H1 (cell line): ENCODE data around the gene SPINK5. TPM values are rescaled to one million over a fixed set of nuclear protein-coding genes. Genes with fewer than 3 reads are reported as not detected.

Experiments
- KDM5A ChIP-seq: fragments of 200-600 bp; IDR thresholded peaks from 2 replicates; pipeline ENCODE4 v1.7.1; 2012; ENCODE audit warnings: mild to moderate bottlenecking, low read length, inconsistent platforms, mixed read lengths
- RAD21 ChIP-seq, 2 experiments: IDR thresholded peaks in 1 of 2; conservative IDR thresholded peaks in 1 of 2; 2 replicates each; pipeline ENCODE4 v1.6.1; 2011; ENCODE audit warnings: low read depth in 2 of 2, low read length in 2 of 2, improper control_type of control experiment in 1 of 2, inconsistent platforms in 1 of 2, mild to moderate bottlenecking in 1 of 2, moderate library complexity in 1 of 2
- RFX5 ChIP-seq: IDR thresholded peaks from 2 replicates; pipeline ENCODE4 v1.6.1; 2011; ENCODE audit warnings: low read depth, low read length, improper control_type of control experiment, borderline replicate concordance
- polyA plus RNA-seq, 7 experiments: library from polyadenylated mRNA; depleted of rRNA in 3 of 7; stranded (reverse) in 5 of 7; unstranded in 2 of 7; fragments of >200 nt in 5 of 7; fragments of 200-250 nt in 2 of 7; gene quantifications; 1 replicate in 5 of 7; 2 replicates in 1 of 7; 4 replicates in 1 of 7; pipeline versions ENCODE4 v1.2.1 to v1.2.3, GENCODE V29; 2011 to 2013; ENCODE audit warnings: missing spikeins in 2 of 7, mixed read lengths in 2 of 7
- total RNA-seq: library from RNA; stranded (reverse); fragmentation: NEBNext Ultra II Directional; extraction: Animal tissue kit (Norgen Biotek cat#: 25700); gene quantifications from 2 replicates; pipeline ENCODE4 v1.2.1, GENCODE V29; 2021

Gene SPINK5
- total and polyA plus RNA-seq, 2 of the 8 experiments (the other 6 are each of a cell fraction or from before 2014, with no cell fraction given) = 1.4 to 2.2 TPM

- TF ChIP-seq RAD21 (IDR thresholded peaks at IDR 0.05 in 1 of 2, conservative IDR thresholded peaks at IDR 0.05 in 1 of 2; ENCODE audit: low read depth in 2 of 2, low read length in 2 of 2) (0 out of 4 replicates have a peak, but pooled peaks of 1 of the 2 experiments have one; percentile 5), RFX5 (no peak), KDM5A (no peak)
These were observed 61.9 kb downstream of the SPINK5 start (continued) for GRCh38 chr5:148125641-148126040.
